Activated naive CD4-positive, alpha-beta T cell treated with anti-CD3 and anti-CD28 coated beads, Interleukin-2, amount 10 ng/mL, durations not matched to agents 7 days and 5 days (primary cell): Measurements from ENCODE around the gene SH3RF2.
"Not testable (repeated sequence)": the region's sequence is repeated elsewhere in the genome, so short reads cannot be mapped to it uniquely, and the experiment has no call there.

Experiments
- CTCF ChIA-PET: fragments of 350-600 bp; sonication (Branson Sonifier 250); formaldehyde crosslinking; loops from one replicate; lab custom pipeline; 2021; ENCODE audit warnings: antibody characterized with exemption; lab: Charles Lee
- DNase-seq: peaks from one replicate; pipeline ENCODE4 v3.0.0-alpha.2; 2020
- H3K27ac Mint-ChIP-seq: one replicate; pipeline ENCODE4 v1.8.0; 2021; ENCODE audit warnings: mild to moderate bottlenecking, moderate library complexity, mixed read lengths
- H3K27me3 Mint-ChIP-seq: one replicate; pipeline ENCODE4 v1.8.0; 2021; ENCODE audit warnings: mild to moderate bottlenecking, mixed read lengths
- H3K36me3 Mint-ChIP-seq: one replicate; pipeline ENCODE4 v1.8.0; 2021; ENCODE audit warnings: mixed read lengths
- H3K4me1 Mint-ChIP-seq: one replicate; pipeline ENCODE4 v1.8.0; 2021; ENCODE audit warnings: mixed read lengths
- H3K4me3 Mint-ChIP-seq: one replicate; pipeline ENCODE4 v1.8.0; 2021; ENCODE audit warnings: mild to moderate bottlenecking, moderate library complexity, mixed read lengths
- H3K9me3 Mint-ChIP-seq: one replicate; pipeline ENCODE4 v1.8.0; 2021; ENCODE audit warnings: mixed read lengths

The SH3RF2 gene

DNA sequence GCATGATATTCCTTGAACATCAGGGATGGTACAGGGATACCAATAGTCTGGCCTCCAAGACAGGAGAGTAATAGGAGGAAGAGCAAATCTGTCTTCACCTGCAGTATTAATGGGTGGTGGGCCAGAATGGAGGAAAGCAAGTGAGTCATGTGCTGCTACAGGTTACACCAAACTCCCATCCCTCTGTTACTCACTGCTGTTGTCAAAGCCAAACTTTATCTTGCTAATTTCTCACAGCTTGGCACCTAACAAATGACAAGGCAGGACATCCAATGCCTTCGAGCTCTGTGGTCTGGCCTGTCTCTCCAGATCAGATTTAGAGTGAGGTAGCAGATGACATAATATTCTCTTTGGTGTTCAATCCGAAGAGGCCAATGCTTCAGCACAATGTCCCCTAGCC is 142.2 kb downstream of the SH3RF2 start:
- H3K9me3 Mint-ChIP-seq, result no peaks in the 10 kb centered on the region
- H3K27ac Mint-ChIP-seq, result no peak overlapping the region
- peaks cover 10% of the 10 kb centered on the region for H3K4me1 Mint-ChIP-seq
- DNase-seq, result no peak
- H3K36me3 Mint-ChIP-seq, result no peaks in the 10 kb centered on the region
- peaks cover 31% of the 10 kb centered on the region for H3K27me3 Mint-ChIP-seq
- CTCF ChIA-PET, result no interaction called here
- no peak overlapping the region for H3K4me3 Mint-ChIP-seq

DNA sequence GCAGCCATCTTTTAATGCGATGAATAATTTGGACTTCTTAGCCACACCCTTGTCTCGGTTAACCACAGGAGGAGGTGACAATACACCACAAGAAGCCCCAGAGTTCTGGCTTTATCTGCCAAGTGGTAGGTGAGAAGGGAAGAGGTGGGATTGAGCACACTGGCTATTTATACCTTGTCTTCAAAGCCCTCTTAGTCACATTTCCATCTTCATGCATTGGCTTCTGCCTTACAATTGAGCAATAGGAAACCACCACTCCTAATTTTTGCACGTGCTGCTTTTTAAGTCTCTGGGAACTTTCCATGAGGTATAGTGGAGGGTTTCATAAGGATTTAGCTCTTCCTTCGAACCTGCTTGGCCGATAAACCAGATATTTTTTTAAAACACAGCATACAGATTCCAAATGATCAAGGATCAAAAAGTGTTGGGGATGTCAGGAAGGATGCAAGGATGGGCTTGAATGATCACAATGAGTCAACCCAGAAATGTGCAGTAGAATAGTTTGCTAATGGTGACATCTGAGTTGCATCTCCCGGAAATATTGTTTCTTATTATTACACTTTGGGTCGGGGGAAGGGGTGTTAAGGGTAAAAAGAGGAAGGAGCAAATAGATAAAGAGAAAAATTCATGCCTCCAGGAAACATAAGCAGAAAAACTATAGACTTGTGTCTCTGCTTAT is 143.5 kb downstream of the SH3RF2 start:
- H3K4me3 Mint-ChIP-seq, result no peak overlapping the region
- H3K27me3 Mint-ChIP-seq, result peaks cover 31% of the 10 kb centered on the region
- peaks cover 10% of the 10 kb centered on the region for H3K4me1 Mint-ChIP-seq
- H3K36me3 Mint-ChIP-seq, result no peaks in the 10 kb centered on the region
- DNase-seq, result peak; percentile 25
- H3K9me3 Mint-ChIP-seq, result no peaks in the 10 kb centered on the region
- CTCF ChIA-PET, result no interaction called here
- H3K27ac Mint-ChIP-seq, result no peak overlapping the region

DNA sequence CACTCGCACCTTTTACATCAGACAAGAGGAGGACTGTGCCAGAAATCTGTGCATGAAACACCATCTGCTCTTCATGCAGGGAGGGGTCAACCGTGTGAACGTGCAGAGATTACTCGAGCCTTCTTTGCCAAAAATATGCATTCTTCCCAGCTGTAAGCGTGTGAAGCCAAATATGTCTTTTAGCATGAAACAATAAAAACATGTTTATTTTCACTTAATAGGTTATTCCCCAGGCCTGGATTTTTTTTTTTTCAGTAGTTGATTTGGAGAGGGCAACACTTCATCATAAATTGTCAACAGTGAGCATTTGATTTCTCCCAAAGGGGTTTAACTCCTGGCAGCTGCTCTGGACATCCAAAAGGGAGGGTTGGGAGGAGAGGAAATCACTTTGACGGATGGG is 145.2 kb downstream of the SH3RF2 start:
- Mint-ChIP-seq H3K27ac (no peak overlapping the region), H3K4me1 (peaks cover 10% of the 10 kb centered on the region), H3K9me3 (no peaks in the 10 kb centered on the region), H3K4me3 (no peak overlapping the region), H3K36me3 (no peaks in the 10 kb centered on the region), H3K27me3 (peaks cover 25% of the 10 kb centered on the region)
- CTCF ChIA-PET, result no interaction called here
- DNase-seq, result no peak

DNA sequence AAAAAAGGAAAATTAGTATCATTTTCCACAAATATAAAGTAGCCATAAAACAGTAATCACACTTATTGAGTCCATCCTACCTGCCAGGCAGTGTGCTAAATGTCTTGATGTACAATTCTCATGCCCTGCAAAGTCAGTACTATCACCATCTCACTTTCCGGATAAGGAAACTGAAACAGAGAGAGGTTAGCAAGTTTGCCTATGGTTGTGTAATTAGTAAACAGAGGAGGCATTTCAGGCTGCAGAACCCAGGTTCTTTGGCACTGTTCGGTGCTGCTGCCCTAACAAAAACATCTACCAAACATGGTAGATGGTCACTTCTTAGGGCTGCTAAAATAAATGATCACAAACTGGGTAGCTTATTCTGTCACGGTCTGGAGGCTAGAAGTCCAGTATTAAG is 146.4 kb downstream of the SH3RF2 start:
- peaks cover 18% of the 10 kb centered on the region for H3K27me3 Mint-ChIP-seq
- H3K4me1 Mint-ChIP-seq, result peaks cover 10% of the 10 kb centered on the region
- H3K4me3 Mint-ChIP-seq, result no peak overlapping the region
- no peak overlapping the region for H3K27ac Mint-ChIP-seq
- DNase-seq, result no peak
- no peaks in the 10 kb centered on the region for H3K36me3 Mint-ChIP-seq
- CTCF ChIA-PET, result no interaction called here
- no peaks in the 10 kb centered on the region for H3K9me3 Mint-ChIP-seq

DNA sequence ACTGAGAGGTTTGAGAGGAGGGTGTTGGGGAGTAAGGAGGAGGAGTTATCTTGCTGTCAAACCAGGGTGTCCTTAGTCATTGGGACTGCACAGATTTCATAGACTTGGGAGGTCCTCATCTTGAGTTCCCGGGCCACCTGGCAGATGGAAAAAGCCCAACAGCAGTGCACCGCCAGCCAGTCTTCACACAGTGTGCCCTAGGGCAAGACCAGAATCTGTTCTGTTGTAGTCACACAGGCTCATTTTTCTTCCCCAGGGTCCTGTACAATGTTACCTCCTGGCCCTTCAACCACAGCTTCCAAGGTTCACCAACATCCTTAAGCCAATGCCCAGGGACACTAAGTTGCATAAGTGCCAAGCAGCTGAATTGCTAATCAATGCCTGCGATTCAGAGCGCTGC is 148.0 kb downstream of the SH3RF2 start:
- Mint-ChIP-seq H3K27me3 (peaks cover 9% of the 10 kb centered on the region), H3K27ac (no peak overlapping the region), H3K4me1 (peaks cover 8% of the 10 kb centered on the region), H3K9me3 (no peaks in the 10 kb centered on the region), H3K4me3 (no peak overlapping the region), H3K36me3 (no peaks in the 10 kb centered on the region)
- CTCF ChIA-PET, result no interaction called here
- DNase-seq, result no peak

DNA sequence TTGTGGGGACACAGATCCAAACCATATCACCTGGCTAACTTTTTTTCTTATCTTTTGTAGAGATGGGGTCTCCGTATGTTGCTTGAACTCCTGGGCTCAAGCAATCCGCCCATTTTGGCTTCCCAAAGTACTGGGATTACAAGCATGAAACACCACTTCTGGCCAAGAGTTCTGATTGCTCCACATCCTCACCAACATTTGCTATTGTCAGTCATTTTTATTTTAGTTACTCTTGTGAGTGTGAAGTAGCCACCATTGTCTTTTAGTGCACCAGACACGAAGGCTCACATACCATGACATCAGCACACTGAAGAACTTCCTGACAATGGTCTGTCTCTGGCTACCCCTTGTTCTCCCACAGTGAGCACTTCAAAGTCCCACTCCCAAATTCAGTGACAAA is 151.7 kb downstream of the SH3RF2 start:
- Mint-ChIP-seq H3K4me1 (no peaks in the 10 kb centered on the region), H3K27ac (no peak overlapping the region), H3K27me3 (no peaks in the 10 kb centered on the region), H3K9me3 (no peaks in the 10 kb centered on the region), H3K4me3 (no peak overlapping the region), H3K36me3 (no peaks in the 10 kb centered on the region)
- CTCF ChIA-PET, result no interaction called here
- no peak for DNase-seq

DNA sequence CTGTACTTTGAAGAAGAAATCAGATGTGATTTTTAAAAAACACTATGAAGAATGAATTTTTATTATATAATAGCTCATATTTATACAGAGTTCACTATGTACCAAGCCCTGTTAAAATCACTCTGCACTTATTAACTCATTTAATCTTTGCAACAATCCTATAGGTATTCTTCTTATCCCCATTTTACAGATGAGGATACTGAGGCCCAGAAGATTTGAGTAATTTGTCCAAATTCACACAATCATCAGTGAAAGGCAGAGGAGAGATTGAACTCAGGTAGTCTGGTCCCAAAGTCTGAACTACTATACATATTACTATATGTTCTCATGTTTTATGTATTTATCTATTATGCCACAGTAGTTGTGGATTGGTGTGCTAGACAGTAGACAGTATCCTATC is 152.9 kb downstream of the SH3RF2 start:
- DNase-seq, result no peak
- Mint-ChIP-seq H3K9me3 (no peaks in the 10 kb centered on the region), H3K36me3 (no peaks in the 10 kb centered on the region), H3K4me3 (no peak overlapping the region), H3K27me3 (no peaks in the 10 kb centered on the region), H3K27ac (no peak overlapping the region), H3K4me1 (no peaks in the 10 kb centered on the region)
- CTCF ChIA-PET, result no interaction called here

DNA sequence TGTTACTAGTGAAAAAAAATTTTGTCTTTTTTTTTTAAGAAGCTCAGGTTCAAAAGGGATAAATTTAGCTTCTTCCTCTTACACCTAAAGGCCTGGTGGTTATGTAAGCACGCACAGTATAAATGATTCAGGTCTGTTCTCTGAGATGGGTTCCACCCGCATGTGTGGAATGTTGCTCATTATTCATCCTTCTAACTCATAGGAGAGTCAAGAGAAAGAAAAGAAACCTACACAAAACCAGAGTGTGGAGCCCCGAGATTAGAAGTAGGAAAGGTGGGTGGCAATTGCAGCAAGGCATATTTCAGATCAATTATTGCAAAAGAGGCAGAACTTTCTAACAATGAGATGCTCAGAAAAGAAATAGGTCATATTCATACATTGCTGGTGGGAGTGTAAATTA is 155.5 kb downstream of the SH3RF2 start:
- CTCF ChIA-PET, result no interaction called here
- Mint-ChIP-seq H3K4me3 (no peak overlapping the region), H3K9me3 (no peaks in the 10 kb centered on the region), H3K27me3 (no peaks in the 10 kb centered on the region), H3K36me3 (no peaks in the 10 kb centered on the region), H3K27ac (no peak overlapping the region), H3K4me1 (no peaks in the 10 kb centered on the region)
- no peak for DNase-seq

DNA sequence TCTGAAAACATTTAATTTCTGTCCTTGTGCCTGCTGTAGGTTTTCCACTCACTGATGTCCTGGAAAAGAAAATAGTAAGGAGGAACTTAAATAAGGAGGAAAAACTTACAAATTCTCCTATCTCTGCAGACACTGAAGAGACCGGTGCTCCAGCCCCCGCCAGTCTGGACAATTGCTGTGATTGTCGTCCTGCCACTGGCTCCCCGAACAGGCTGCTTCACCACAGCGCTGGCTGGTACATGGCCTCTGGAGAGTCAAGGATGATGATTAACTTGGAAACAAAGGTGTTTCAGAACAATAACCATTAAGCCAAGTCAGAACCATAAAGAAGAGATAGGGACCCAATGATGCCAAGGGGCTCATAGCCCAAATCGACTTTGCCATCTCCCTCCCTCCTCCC is 161.7 kb downstream of the SH3RF2 start:
- H3K4me3 Mint-ChIP-seq, result no peak overlapping the region
- no peaks in the 10 kb centered on the region for H3K4me1 Mint-ChIP-seq
- H3K27ac Mint-ChIP-seq, result no peak overlapping the region
- H3K27me3 Mint-ChIP-seq, result no peaks in the 10 kb centered on the region
- no peak for DNase-seq
- H3K36me3 Mint-ChIP-seq, result no peaks in the 10 kb centered on the region
- CTCF ChIA-PET, result no interaction called here
- no peaks in the 10 kb centered on the region for H3K9me3 Mint-ChIP-seq

DNA sequence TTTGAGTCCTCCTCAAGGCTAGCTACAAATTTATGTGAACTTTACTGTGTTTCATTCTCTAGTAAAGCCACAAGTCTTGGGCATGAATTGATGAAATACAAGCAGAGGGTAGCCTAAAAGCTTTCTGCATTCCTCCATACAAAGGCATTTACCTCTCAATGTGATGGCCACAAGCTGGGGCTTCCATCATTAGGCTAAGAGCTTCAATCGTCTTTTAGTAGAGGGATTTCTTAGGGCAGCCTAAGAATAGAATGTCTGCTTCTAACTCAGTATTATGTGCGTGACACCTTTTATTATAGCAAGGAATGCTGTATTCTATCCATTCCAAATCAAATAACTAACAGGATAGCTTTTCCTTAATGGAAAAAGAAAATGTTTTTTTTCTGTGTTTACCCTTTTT is 165.3 kb downstream of the SH3RF2 start:
- DNase-seq, result no peak
- Mint-ChIP-seq H3K27me3 (no peaks in the 10 kb centered on the region), H3K9me3 (no peaks in the 10 kb centered on the region), H3K27ac (no peak overlapping the region), H3K4me1 (no peaks in the 10 kb centered on the region), H3K36me3 (peaks cover 1% of the 10 kb centered on the region), H3K4me3 (no peak overlapping the region)
- CTCF ChIA-PET, result interaction anchor here (0.7 kb wide), 1 partner anchor 197 kb away, joined by 3 read pairs; no protein-coding TSS in a partner anchor

DNA sequence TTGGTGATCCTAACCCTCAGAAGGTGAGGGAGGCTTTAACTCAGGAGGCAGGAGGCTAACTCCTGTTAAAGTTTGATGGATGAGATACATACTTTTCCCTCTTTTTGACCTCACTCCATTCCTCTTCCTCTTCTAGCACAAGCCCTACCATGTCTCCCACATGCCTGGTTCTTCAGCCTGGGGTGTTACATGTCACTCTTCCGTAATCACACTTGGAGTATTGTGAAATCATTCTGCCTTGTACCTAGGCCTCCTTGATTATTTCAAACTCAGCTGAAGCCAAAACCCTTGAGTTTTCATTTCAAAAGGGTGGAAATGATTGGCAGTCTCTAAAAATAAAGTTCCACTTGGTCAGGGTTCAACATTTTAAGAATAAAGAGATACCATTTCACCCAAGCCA is 167.2 kb downstream of the SH3RF2 start:
- Mint-ChIP-seq H3K4me3 (no peak overlapping the region), H3K4me1 (no peaks in the 10 kb centered on the region), H3K36me3 (peaks cover 1% of the 10 kb centered on the region), H3K27ac (no peak overlapping the region), H3K27me3 (no peaks in the 10 kb centered on the region), H3K9me3 (no peaks in the 10 kb centered on the region)
- DNase-seq, result no peak
- CTCF ChIA-PET, result interaction anchor here (1.0 kb wide), 1 partner anchor 11 kb away, joined by 3 read pairs; no protein-coding TSS in a partner anchor

DNA sequence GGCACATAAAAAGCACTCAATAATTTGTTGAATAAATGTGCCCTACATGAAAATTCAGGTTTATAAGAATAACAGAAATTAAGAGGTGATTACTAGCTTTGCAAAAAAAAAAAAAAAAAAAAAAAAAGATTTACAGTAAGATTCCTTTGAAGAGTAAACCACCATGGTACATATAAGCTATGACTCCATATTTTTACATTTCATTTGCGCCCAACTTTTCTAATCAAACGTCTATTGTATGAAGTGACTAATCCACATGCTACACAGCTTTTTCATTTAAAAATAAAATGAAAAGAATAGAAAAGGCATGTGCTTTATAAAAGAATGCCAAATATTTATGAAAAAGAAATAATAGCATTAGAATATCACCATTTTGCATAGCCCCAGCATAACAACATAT is 169.1 kb downstream of the SH3RF2 start, which contains the start of gene PLAC8L1:
PLAC8L1 (minus strand) TSS at position 101 of the 400 bp plus-strand sequence. CDS start 1,266 bp downstream, outside the sequence.
- H3K27me3 Mint-ChIP-seq, result no peaks in the 10 kb centered on the region
- H3K27ac Mint-ChIP-seq, result no peak within 1 kb of the TSS
- no peaks in the 10 kb centered on the region for H3K9me3 Mint-ChIP-seq
- CTCF ChIA-PET, result no interaction called here
- no peak for DNase-seq
- H3K4me3 Mint-ChIP-seq, result no peak within 1 kb of the TSS
- no peaks in the 10 kb centered on the region for H3K4me1 Mint-ChIP-seq
- peaks cover 1% of the 10 kb centered on the region for H3K36me3 Mint-ChIP-seq

DNA sequence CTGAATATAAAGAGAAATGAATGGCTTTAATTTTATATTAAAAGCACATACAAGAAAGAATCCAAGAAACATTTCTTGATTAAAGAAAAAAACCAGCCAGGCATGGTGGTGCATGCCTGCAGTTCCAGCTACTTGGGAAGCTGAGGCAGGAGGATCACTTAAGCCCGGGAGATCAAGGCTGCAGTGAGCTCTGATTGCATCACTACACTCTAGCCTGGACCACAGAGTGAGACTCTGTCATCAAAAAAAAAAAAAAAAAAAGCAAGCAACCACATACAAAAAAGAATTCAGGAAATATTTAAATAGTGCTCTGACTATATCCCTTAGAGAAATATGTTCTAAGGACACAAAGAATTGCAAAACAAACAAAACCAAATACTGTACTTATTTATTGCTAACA is 171.5 kb downstream of the SH3RF2 start:
- no peaks in the 10 kb centered on the region for H3K27me3 Mint-ChIP-seq
- H3K27ac Mint-ChIP-seq, result no peak overlapping the region
- CTCF ChIA-PET, result no interaction called here
- H3K4me3 Mint-ChIP-seq, result no peak overlapping the region
- no peaks in the 10 kb centered on the region for H3K9me3 Mint-ChIP-seq
- H3K4me1 Mint-ChIP-seq, result no peaks in the 10 kb centered on the region
- no peak for DNase-seq
- H3K36me3 Mint-ChIP-seq, result peaks cover 7% of the 10 kb centered on the region

DNA sequence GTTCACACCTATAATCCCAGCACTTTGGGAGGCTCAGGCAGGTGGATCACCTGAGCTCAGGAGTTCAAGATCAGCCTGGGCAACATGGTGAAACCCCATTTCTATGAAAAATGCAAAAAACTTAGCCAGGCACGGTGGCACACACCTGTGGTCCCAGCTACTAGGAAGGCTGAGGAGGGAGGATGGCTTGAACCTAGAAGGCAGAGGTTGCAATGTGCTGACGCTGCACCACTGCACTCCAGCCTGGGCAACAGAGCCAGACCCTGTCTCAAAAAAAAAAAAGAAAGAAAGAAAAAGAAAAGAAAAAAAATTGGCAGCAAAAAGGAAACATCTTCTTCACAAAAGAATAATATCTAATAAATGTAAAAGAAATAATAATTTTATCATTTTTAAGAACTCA is 172.5 kb downstream of the SH3RF2 start:
- H3K27me3 Mint-ChIP-seq, result not testable (repeated sequence)

DNA sequence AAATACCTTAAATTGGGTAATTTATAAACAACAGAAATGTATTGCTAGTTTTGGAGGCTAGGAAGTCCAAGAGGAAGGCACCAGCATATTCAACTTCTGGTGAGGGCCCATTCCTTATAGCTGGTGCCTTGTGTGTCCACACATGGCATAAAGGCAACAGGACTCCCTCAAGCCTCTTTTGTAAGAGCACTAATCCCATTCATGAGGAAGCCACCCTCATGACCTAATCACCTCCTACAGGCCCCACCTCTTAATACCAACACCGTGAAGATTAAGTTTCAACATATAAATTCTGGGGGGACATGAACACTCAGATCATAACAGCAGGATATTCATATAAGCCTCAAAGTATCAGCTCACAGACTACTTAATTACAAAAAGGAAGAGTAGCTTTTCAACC is 173.0 kb downstream of the SH3RF2 start:
- no peak overlapping the region for H3K4me3 Mint-ChIP-seq
- H3K27me3 Mint-ChIP-seq, result no peaks in the 10 kb centered on the region
- no peak overlapping the region for H3K27ac Mint-ChIP-seq
- CTCF ChIA-PET, result interaction anchor here (0.6 kb wide), 1 partner anchor 159 kb away, joined by 3 read pairs; no protein-coding TSS in a partner anchor
- no peak for DNase-seq
- no peaks in the 10 kb centered on the region for H3K9me3 Mint-ChIP-seq
- peaks cover 14% of the 10 kb centered on the region for H3K36me3 Mint-ChIP-seq
- H3K4me1 Mint-ChIP-seq, result no peaks in the 10 kb centered on the region

More for the DNA sequence above, 172.5 kb downstream of the SH3RF2 start:
- DNase-seq, H3K9me3 Mint-ChIP-seq, H3K4me1 Mint-ChIP-seq, H3K4me3 Mint-ChIP-seq, H3K27ac Mint-ChIP-seq, CTCF ChIA-PET: not testable (repeated sequence)
- peaks cover 12% of the 10 kb centered on the region for H3K36me3 Mint-ChIP-seq
